BLaER1 treated with 17β-estradiol and CSF1 and Interleukin-3, amounts not matched to agents 10 nM and 100 nM (cell line): ENCODE data around the gene PRKG1.
"Not testable (repeated sequence)": the region's sequence is repeated elsewhere in the genome, so short reads cannot be mapped to it uniquely, and the experiment has no call there.

ENCODE experiments used
- H3K27ac ChIP-seq, 11 experiments: shearing (Covaris generic); formaldehyde crosslinking; 2 replicates each; pipeline ENCODE4 v1.8.1; 2022
- H3K27me3 ChIP-seq, 11 experiments: shearing (Covaris generic); formaldehyde crosslinking; 2 replicates each; pipeline ENCODE4 v1.8.1; 2022
- H3K36me3 ChIP-seq, 11 experiments: shearing (Covaris generic); formaldehyde crosslinking; 2 replicates each; pipeline ENCODE4 v1.8.1; 2022
- H3K4me1 ChIP-seq, 10 experiments: shearing (Covaris generic); formaldehyde crosslinking; 2 replicates each; pipeline ENCODE4 v1.8.1; 2022
- H3K4me2 ChIP-seq, 11 experiments: shearing (Covaris generic); formaldehyde crosslinking; 2 replicates each; pipeline ENCODE4 v1.8.1; 2022
- H3K4me3 ChIP-seq, 10 experiments: shearing (Covaris generic); formaldehyde crosslinking; 2 replicates each; pipeline ENCODE4 v1.8.1; 2022
- H3K9ac ChIP-seq, 11 experiments: shearing (Covaris generic); formaldehyde crosslinking; 2 replicates each; pipeline ENCODE4 v1.8.1; 2022
- H3K9me3 ChIP-seq, 11 experiments: shearing (Covaris generic); formaldehyde crosslinking; replicated peaks in 1 of 11; 2 replicates each; pipeline ENCODE4 v1.8.1; 2022
- H4K20me1 ChIP-seq, 11 experiments: shearing (Covaris generic); formaldehyde crosslinking; 2 replicates each; pipeline ENCODE4 v1.8.1; 2022
- Cebpa-rat ChIP-seq, 11 experiments: shearing (Covaris generic); IDR thresholded peaks; 2 replicates each; pipeline ENCODE4 v1.8.1; 2022

PRKG1 gene

DNA sequence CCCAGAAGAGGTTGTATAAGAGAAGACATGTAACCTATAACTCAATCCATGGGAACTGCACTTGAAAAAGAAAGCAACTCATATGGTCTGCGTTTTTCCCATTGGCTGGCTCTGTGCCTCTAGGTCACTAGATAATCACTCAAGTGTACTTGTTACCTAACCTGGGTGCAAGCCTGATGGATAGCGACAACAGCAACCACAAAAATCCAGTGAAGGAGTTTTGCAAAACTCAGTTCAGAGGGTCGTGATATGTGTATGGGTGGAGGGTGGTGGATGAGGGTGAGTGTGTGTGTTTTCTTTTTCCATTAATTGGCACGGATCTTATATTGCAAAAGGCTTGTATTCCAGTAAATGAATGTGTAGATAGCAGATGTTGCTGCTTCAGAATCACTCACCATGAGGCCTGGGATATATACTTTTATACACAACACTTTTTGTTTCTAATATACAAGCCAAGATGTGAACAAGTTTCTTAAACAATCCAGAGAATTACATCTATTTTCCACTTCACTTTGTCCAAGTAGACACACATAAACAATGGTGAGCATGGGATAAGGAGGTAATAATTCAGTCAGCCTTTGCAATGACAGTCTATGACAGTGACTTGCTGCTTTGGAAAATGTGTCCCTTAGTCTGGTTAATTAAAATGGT, 952.9 kb downstream of the PRKG1 start:
- TF ChIP-seq Cebpa-rat (IDR thresholded peaks at IDR 0.05): no peak
- peaks cover 0 to 9% (median 3%) of the 10 kb centered on the region in 10 experiments; a peak in 8 of 20 replicates for H3K4me1 ChIP-seq

DNA sequence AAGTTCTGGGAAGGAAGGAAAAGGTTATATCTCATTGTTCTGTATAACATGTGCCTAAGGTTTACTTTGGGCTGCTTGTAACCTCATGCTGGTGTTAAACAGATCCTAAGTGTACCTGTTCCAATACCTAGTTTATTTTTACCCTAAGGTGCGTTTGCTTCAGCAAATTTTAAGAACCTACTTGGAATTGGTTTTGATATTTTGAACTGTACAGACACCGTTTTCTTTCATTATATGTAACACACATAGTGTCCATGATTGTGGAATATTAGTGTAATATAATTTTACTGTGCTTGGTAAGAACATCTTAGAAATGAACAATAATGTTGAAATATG, 954.2 kb downstream of the PRKG1 start:
- no peak for TF ChIP-seq Cebpa-rat (IDR thresholded peaks at IDR 0.05)
- Histone ChIP-seq H3K9me3 (no peaks in the 10 kb centered on the region), H3K27me3 (no peaks in the 10 kb centered on the region), H3K9ac (no peak overlapping the region), H3K4me3 (no peak overlapping the region), H3K36me3 (no peaks in the 10 kb centered on the region), H3K4me1 (peaks cover 0 to 9% (median 3%) of the 10 kb centered on the region in 10 experiments; a peak in 8 of 20 replicates), H4K20me1 (no peaks in the 10 kb centered on the region), H3K4me2 (no peak overlapping the region), H3K27ac (no peak overlapping the region)

More for the DNA sequence above, 952.9 kb downstream of the PRKG1 start:
- Histone ChIP-seq H3K27ac (no peak overlapping the region), H3K4me2 (no peak overlapping the region), H3K9me3 (no peaks in the 10 kb centered on the region), H3K27me3 (no peaks in the 10 kb centered on the region), H4K20me1 (no peaks in the 10 kb centered on the region), H3K36me3 (no peaks in the 10 kb centered on the region), H3K9ac (no peak overlapping the region), H3K4me3 (no peak overlapping the region)

- H3K4me3 ChIP-seq: no peak overlapping the region
- no peaks in the 10 kb centered on the region for H4K20me1 ChIP-seq
- H3K27ac ChIP-seq: no peak overlapping the region
- no peaks in the 10 kb centered on the region for H3K36me3 ChIP-seq
- no peaks in the 10 kb centered on the region for H3K9me3 ChIP-seq
- H3K27me3 ChIP-seq: no peaks in the 10 kb centered on the region
- H3K4me1 ChIP-seq: peaks cover 0 to 9% (median 3%) of the 10 kb centered on the region in 10 experiments; a peak in 8 of 20 replicates
- H3K4me2 ChIP-seq: no peak overlapping the region
- H3K9ac ChIP-seq: no peak overlapping the region
- no peak for TF ChIP-seq Cebpa-rat (IDR thresholded peaks at IDR 0.05)
Measured at GRCh38 chr10:52029628-52030027, 955.3 kb downstream of the PRKG1 start.

GRCh38 chr10:52030051-52030790, 955.9 kb downstream of the PRKG1 start:
- no peak overlapping the region for H3K27ac ChIP-seq
- H3K9me3 ChIP-seq: no peaks in the 10 kb centered on the region
- no peak overlapping the region for H3K4me3 ChIP-seq
- peak overlapping the region in 6 of 11 experiments; percentile 3 to 33 (median 8); a peak in 7 of 22 replicates for H3K4me2 ChIP-seq
- TF ChIP-seq Cebpa-rat (IDR thresholded peaks at IDR 0.05): no peak
- peaks cover 0 to 9% (median 3%) of the 10 kb centered on the region in 10 experiments; a peak in 8 of 20 replicates for H3K4me1 ChIP-seq
- H4K20me1 ChIP-seq: no peaks in the 10 kb centered on the region
- H3K27me3 ChIP-seq: no peaks in the 10 kb centered on the region
- H3K36me3 ChIP-seq: no peaks in the 10 kb centered on the region
- H3K9ac ChIP-seq: no peak overlapping the region

- Histone ChIP-seq H3K4me2 (no peak overlapping the region), H3K36me3 (no peaks in the 10 kb centered on the region), H3K27me3 (no peaks in the 10 kb centered on the region), H3K4me1 (peaks cover 0 to 9% (median 3%) of the 10 kb centered on the region in 10 experiments; a peak in 8 of 20 replicates), H3K4me3 (no peak overlapping the region), H3K9ac (no peak overlapping the region), H3K9me3 (no peaks in the 10 kb centered on the region), H3K27ac (no peak overlapping the region), H4K20me1 (no peaks in the 10 kb centered on the region)
- no peak for TF ChIP-seq Cebpa-rat (IDR thresholded peaks at IDR 0.05)
Measured at GRCh38 chr10:52030975-52031374, 956.7 kb downstream of the PRKG1 start.

DNA sequence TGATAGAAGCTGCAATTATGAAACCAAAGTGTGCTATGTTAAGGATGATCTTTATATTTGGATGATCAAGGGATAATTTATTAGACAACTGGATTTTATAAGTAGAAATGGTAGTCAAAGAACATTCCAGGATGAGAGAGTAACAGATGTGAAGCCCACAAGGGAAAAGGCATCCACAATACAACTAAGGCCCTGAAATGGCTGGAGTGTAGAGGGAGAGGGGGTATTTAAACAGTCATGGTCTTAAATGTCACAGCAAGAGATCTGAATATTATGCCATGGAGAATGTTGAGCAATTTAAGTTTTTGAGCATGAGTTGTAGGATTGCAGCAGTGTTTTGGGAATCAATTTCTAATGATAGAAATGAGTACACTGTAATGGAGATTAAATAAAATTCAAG, 957.5 kb downstream of the PRKG1 start:
- Histone ChIP-seq H3K4me2 (no peak overlapping the region), H3K4me3 (no peak overlapping the region), H3K27me3 (no peaks in the 10 kb centered on the region), H4K20me1 (no peaks in the 10 kb centered on the region), H3K9ac (no peak overlapping the region), H3K9me3 (no peaks in the 10 kb centered on the region), H3K4me1 (peaks cover 0 to 9% (median 3%) of the 10 kb centered on the region in 10 experiments; a peak in 8 of 20 replicates), H3K36me3 (no peaks in the 10 kb centered on the region), H3K27ac (no peak overlapping the region)
- no peak for TF ChIP-seq Cebpa-rat (IDR thresholded peaks at IDR 0.05)

GRCh38 chr10:52032681-52033629, 958.7 kb downstream of the PRKG1 start:
- Histone ChIP-seq H4K20me1 (no peaks in the 10 kb centered on the region), H3K4me1 (peaks cover 0 to 9% (median 3%) of the 10 kb centered on the region in 10 experiments; a peak in 8 of 20 replicates), H3K27ac (no peak overlapping the region), H3K9ac (no peak overlapping the region), H3K36me3 (no peaks in the 10 kb centered on the region), H3K4me2 (no peak overlapping the region), H3K27me3 (no peaks in the 10 kb centered on the region), H3K9me3 (no peaks in the 10 kb centered on the region), H3K4me3 (no peak overlapping the region)
- no peak for TF ChIP-seq Cebpa-rat (IDR thresholded peaks at IDR 0.05)

DNA sequence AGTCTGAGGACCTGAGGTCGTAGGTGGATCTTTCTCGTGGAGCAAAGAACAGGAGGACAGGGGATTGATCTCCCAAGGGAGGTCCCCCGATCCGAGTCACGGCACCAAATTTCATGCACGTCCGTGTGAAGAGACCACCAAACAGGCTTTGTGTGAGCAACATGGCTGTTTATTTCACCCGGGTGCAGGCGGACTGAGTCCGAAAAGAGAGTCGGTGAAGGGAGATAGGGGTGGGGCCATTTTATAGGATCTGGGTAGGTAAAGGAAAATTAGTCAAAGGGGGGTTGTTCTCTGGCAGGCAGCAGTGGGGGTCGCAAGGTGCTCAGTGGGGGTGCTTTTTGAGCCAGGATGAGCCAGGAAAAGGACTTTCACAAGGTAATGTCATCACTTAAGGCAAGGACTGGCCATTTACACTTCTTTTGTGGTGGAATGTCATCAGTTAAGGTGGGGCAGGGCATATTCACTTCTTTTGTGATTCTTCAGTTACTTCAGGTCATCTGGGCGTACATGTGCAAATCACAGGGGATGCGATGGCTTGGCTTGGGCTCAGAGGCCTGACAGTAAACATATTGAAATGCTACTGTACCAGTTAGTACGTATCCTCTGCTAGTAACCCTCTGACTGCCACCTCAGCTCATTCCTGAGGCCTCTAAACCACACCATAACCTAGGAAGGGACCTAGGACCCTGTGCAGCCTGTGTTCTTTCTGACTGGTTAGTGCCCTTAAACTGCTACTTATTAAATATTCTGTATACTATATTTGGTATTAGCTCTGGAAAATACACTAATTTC, 964.9 kb downstream of the PRKG1 start:
- H4K20me1 ChIP-seq, H3K36me3 ChIP-seq, H3K9ac ChIP-seq, H3K9me3 ChIP-seq, H3K4me1 ChIP-seq, H3K27ac ChIP-seq, H3K27me3 ChIP-seq, H3K4me2 ChIP-seq, H3K4me3 ChIP-seq: not testable (repeated sequence)
